GM10248 (cell line): ENCODE measurements around the gene TMEM186.
A peak's percentile ranks its signal among the peaks of the same experiment; 100 is the strongest.

Source experiments
- CTCF ChIA-PET: fragments of 300-600 bp; sonication (Branson Sonifier 250); formaldehyde crosslinking; extraction: SDS; loops from one replicate; lab custom pipeline; 2021; ENCODE audit warnings: antibody characterized with exemption; lab: Yijun Ruan, JAX
- POLR2A ChIA-PET: fragments of 350-650 bp; sonication (Branson Sonifier 250); formaldehyde crosslinking; extraction: SDS; loops from one replicate; lab custom pipeline; 2020; ENCODE audit warnings: antibody characterized with exemption; lab: Yijun Ruan, JAX
- DNase-seq: peaks from one replicate; pipeline ENCODE4 v3.0.0; 2012; ENCODE audit errors: extremely low spot score
- TF ChIP-seq, protein P1 (sequence below): IDR thresholded peaks from 2 replicates; pipeline ENCODE4 v1.5.1; 2012; ENCODE audit warnings: mild to moderate bottlenecking, low read depth; ENCODE audit errors: extremely low read depth, missing control alignments, control extremely low read depth

Gene TMEM186

DNA sequence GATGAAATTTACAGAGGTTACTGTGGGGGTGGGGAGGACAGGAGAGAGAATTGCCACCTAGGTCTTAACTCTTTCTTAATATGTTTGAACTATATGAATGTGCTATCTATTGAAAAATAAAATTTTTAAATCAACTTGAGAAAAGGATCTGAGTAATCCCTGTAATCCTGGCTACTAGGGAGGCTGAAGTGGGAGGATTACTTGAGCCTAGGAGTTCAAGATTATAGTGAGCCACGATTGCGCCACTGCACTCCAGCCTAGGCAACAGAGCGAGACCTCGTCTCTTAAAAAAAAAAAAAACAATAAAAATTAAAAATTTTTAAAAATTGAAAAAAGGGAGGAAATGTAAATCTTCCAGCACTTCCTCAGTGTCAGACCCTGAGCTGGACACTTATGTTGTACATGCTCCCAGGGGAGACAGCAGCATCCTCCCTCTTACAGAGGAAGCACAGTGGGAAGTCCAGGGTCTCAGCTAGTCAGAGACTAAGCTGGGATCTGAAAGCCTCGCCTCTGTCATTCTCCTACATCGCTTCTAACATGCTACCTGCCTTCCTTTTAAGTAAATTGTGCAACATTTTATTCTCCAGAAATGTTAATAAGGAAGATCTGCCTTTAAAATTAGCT, 22.1 kb upstream of the TMEM186 start:
- TF ChIP-seq, protein P1, sequence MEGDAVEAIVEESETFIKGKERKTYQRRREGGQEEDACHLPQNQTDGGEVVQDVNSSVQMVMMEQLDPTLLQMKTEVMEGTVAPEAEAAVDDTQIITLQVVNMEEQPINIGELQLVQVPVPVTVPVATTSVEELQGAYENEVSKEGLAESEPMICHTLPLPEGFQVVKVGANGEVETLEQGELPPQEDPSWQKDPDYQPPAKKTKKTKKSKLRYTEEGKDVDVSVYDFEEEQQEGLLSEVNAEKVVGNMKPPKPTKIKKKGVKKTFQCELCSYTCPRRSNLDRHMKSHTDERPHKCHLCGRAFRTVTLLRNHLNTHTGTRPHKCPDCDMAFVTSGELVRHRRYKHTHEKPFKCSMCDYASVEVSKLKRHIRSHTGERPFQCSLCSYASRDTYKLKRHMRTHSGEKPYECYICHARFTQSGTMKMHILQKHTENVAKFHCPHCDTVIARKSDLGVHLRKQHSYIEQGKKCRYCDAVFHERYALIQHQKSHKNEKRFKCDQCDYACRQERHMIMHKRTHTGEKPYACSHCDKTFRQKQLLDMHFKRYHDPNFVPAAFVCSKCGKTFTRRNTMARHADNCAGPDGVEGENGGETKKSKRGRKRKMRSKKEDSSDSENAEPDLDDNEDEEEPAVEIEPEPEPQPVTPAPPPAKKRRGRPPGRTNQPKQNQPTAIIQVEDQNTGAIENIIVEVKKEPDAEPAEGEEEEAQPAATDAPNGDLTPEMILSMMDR: no peak
- ChIA-PET CTCF (interaction anchor here (1.2 to 2.1 kb wide), 6 partner anchors 9 to 61 kb away, joined by 3 to 10 read pairs (median 5); no protein-coding TSS in a partner anchor), POLR2A (interaction anchor here (0.9 kb wide), 1 partner anchor 49 kb away, joined by 5 read pairs; the partner anchor contains the start of gene CARHSP1)
- DNase-seq: no peak

DNA sequence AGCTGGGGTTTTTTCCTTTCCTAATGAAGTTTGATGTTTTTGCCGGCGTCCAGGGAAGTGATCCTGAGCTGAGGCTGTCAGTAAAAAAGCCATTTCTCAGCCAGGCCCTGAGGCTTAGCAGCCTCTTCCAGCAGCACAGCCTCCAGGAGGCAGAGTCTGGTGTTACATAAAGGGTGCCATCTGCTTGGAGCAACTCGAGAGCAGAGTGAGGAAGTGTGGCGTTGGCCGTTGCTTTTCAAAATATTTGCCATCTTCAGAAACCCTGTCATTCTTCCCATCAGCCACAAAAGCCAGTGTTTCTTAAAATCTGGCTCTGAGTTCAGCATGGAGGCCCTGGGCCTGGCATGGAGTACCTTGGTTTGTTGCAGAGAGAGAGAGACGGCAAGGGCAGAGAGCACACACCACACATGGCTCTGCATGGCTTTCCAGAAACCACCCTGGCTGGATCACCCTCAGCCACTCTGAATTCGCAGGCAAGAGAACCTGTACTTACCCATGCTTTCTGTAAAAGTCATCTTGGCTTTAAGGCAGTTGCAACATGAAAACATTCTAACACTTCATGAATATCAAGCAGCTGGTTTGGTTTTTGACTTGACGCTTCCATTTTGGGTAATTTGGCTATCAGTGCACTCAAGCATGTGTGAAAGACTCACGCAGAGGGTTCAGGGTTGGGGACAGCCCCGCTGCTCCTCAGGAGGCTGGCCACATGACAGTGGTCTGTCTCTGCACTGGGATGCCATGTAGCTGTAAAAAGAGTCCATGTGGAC, 21.2 kb upstream of the TMEM186 start:
- ChIA-PET POLR2A (interaction anchor here (0.9 kb wide), 1 partner anchor 50 kb away, joined by 5 read pairs; the partner anchor contains the start of gene CARHSP1), CTCF (interaction anchor here (1.2 to 2.4 kb wide), 6 partner anchors 8 to 73 kb away, joined by 3 to 10 read pairs (median 6); no protein-coding TSS in a partner anchor)
- TF ChIP-seq, protein P1: no peak
- DNase-seq: peak; percentile 75

DNA sequence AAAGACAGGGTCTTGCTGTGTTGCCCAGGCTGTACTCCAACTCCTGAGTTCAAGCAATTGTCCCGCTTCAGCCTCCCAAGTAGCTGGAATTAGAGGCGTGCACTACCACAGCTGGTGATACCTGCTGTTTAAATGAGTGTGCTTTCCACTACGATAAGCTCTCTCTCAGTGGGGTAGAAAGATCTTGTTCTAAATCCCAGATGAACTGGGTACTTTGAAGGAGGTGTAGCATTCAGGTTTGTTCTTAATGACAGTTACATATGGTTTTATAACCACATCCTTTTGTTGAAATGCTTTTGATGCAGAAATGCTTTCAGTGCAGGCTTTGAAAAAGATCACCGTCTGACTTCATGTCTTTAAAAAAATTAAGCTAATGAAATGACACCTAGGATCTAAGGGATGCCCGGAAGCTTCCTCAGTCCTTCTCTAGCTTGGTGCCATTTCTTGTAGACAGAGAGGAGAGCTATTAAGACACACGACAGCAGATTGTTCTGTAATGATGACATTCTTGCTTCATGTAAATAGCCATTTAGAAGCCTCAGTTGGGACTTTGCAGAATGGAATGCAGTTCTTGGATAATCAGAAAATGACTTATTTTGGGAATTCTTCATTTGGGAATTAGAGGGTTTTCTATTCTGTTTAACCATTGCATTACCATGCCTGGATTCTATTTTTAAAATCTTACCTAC, 19.7 kb upstream of the TMEM186 start:
- TF ChIP-seq, protein P1: no peak
- ChIA-PET POLR2A (no interaction called here), CTCF (interaction anchor here (1.0 to 2.4 kb wide), 4 partner anchors 13 to 75 kb away, joined by 3 to 7 read pairs (median 4); no protein-coding TSS in a partner anchor)
- DNase-seq: no peak

DNA sequence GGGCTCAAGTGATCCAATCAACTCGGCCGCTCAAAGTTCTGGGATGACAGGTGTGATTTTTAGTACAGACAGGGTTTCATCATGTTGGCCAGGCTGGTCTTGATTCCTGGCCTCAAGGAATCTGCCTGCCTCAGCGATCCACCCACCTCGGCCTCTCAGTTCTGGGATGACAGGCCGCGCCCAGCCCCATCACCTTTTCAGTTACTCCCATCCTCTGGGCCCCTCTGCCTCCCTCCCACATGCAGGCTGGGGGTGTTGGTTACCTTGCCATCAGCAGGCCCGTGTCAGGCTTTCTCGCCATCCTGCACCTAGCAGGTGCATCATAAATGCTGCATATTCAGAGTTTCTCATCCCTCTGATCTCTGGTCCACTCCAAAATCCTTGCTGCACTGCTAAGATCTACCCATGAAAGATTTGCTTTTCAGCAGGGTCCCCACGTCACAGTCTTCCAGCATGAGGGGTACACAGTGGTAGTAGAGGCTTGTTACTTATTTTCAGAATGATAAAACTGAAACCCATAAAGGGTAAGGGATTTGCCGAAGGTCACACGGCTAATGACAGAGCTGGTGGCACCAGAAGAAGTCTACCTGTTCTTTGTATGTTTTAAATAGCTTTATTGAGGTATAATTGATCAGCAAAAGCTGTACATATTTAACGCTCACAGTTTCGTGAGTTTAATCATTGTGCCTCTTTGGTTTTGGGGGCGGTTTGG, 16.8 kb upstream of the TMEM186 start:
- DNase-seq: no peak
- CTCF ChIA-PET: no interaction called here
- POLR2A ChIA-PET: no interaction called here
- TF ChIP-seq, protein P1: no peak

DNA sequence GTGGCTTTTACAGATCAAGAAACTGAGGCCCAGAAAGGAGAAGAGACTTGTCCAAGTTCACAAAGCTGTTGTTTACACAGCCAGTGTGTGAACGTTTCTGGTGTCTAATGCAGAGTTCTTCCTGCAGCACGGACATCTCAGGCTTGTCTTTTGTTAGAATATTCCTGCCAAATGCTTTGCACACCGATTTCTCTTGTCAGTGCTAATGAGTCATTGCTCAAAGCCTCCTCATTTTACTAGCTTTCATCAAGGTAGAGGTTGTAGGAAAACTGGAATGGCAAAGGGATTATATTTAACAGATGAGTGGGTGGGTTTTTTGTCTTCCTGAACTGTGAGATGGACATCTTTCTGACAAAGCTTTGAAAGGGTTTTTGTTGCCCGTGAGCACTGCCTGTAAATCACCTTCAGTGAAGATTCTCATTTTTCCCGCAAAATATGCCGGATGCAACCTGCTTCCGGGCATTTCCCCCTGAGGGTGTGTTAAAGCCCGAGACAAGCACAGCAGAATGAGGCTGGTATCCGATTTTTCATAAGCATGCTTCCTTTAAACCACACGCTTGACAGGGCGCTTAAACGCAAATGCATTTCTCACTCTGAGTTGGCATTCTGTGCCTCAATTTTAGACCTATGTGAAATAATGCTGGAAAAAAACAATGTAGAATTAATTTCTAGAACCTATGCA, 14.9 kb upstream of the TMEM186 start:
- DNase-seq: no peak
- CTCF ChIA-PET: interaction anchor here (1.2 to 1.4 kb wide), 3 partner anchors 9 to 12 kb away, joined by 3 to 4 read pairs (median 4); no protein-coding TSS in a partner anchor
- TF ChIP-seq, protein P1: no peak
- POLR2A ChIA-PET: no interaction called here
